GM12874 (cell line): ENCODE data around the gene B3GNT8.

ENCODE experiments used
- CTCF ChIP-seq: IDR thresholded peaks from 2 replicates; pipeline ENCODE4 v1.5.1; 2011; ENCODE audit warnings: low read depth, mild to moderate bottlenecking, control low read depth, low read length, moderate library complexity; ENCODE audit not compliant: insufficient read depth

The B3GNT8 gene

GRCh38 chr19:41415154-41415571 lies 12.0 kb downstream of the B3GNT8 start:
- no peak for TF ChIP-seq CTCF

GRCh38 chr19:41414461-41414860 lies 12.7 kb downstream of the B3GNT8 start:
- no peak for TF ChIP-seq CTCF

GRCh38 chr19:41413947-41414346 lies 13.2 kb downstream of the B3GNT8 start:
- TF ChIP-seq CTCF, result no peak

GRCh38 chr19:41412953-41413352 lies 14.2 kb downstream of the B3GNT8 start:
- TF ChIP-seq CTCF, result no peak

- TF ChIP-seq CTCF, result no peak
Measured at GRCh38 chr19:41411968-41412265, 15.3 kb downstream of the B3GNT8 start.

GRCh38 chr19:41411100-41411967 lies 15.8 kb downstream of the B3GNT8 start:
- no peak for TF ChIP-seq CTCF

GRCh38 chr19:41410336-41411054 lies 16.7 kb downstream of the B3GNT8 start:
- no peak for TF ChIP-seq CTCF
